ENCODE measurements around the gene MSL3B.

Gene MSL3B

DNA sequence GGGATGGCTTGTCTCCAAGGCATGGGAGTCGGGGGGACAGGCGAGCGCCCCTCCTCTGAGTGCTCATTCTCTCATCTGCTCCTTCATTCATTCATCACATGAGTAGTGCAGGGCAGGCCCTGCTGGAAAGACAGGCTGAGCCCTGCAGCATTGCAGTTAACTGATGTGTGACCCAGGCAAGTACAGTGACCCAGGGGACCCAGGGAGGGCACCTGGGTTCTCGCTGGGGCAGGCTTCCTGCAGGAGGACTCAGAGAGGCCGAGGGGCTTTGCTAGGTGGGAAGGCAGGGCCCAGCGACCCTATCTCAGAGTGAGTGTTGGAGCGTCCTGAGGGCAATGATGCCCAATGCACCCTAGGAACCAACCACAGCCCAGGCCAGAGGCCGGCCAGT is 44.5 kb downstream of the MSL3B start:
- Histone ChIP-seq H3K9me3 (peaks cover 0 to 3% of the 10 kb centered on the region in 2 donors), H3K36me3 (no peaks in the 10 kb centered on the region), H3K27me3 (no peaks in the 10 kb centered on the region), H3K4me1 (no peaks in the 10 kb centered on the region), H3K27ac (no peak overlapping the region), H3K4me3 (no peak overlapping the region)
- peak; percentile 3 for DNase-seq
- 80% methylated on average over 8 of the region's 8 CpGs; no CpG with 5 or more reads in 1 of the 2 donors for WGBS, 2 donors (ENCODE audit: low coverage in 1 of 2)
- in situ Hi-C loops (cut with MboI; ENCODE audit: low pct_ligation_motif_present in 1 of 4, low pct_unique_long_range_greater_than_20kb in 1 of 4, low sequenced_read_pairs in 3 of 4) (no loop called here), intact Hi-C loops (cut with DNase I; ENCODE audit: low total_unique reads) (no loop called here)
- TF ChIP-seq, protein P1, sequence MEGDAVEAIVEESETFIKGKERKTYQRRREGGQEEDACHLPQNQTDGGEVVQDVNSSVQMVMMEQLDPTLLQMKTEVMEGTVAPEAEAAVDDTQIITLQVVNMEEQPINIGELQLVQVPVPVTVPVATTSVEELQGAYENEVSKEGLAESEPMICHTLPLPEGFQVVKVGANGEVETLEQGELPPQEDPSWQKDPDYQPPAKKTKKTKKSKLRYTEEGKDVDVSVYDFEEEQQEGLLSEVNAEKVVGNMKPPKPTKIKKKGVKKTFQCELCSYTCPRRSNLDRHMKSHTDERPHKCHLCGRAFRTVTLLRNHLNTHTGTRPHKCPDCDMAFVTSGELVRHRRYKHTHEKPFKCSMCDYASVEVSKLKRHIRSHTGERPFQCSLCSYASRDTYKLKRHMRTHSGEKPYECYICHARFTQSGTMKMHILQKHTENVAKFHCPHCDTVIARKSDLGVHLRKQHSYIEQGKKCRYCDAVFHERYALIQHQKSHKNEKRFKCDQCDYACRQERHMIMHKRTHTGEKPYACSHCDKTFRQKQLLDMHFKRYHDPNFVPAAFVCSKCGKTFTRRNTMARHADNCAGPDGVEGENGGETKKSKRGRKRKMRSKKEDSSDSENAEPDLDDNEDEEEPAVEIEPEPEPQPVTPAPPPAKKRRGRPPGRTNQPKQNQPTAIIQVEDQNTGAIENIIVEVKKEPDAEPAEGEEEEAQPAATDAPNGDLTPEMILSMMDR (IDR thresholded peaks at IDR 0.05) = no peak
- TF ChIP-seq POLR2AphosphoS5 (IDR thresholded peaks at IDR 0.05) (no peak), EP300 (IDR thresholded peaks at IDR 0.05; ENCODE audit: low read depth) (no peak), POLR2A (IDR thresholded peaks at IDR 0.05) (no peak)

DNA sequence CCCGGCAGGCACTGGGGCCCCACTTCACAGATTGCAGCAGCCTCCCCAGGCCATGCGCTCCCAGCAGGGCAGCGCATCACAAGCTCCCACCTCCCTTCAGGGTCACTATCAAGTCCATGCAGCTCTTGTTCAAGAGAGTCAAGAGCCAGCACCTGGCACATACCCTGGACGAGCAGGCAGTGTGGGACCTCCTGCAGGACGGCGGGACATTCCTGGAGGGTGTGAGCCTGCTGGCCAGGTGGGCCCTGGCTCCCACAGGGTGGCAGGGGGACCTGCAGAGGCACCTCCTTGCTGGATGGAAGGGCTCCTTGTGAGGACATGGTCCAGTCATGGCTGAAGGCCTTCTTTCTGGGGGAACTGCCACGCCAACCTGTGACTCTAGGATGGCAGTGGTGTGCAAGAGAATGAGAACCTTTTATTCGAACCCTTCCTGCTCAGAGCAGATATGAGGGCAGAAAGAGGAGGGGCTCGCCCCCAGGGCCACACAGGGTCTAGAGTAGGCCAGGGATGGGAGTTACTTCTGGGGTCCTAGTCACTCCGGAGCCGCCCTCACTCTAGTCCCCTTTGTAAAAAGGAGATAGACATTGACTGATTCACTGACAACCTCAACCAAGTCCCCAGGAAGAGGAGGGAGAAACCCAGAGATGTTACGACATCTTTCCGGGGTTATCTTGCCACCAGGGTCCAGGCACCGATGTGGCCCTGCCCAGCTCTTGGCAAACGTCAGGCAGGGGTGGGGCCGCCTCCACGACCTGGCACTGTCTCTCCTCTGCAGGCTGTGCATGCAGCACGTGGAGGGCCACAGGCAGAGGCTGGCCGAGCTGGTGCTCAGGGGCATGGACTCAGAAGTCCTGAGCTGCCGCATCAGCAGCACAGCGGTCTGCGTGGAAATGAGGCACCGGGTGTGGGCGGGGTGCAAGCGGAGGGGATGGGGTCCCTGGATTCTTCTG is 45.1 kb downstream of the MSL3B start:
- H3K27ac ChIP-seq = no peak overlapping the region
- intact Hi-C loops (cut with DNase I; ENCODE audit: low total_unique reads) = no loop called here
- TF ChIP-seq, protein P1 (IDR thresholded peaks at IDR 0.05) = no peak
- TF ChIP-seq POLR2AphosphoS5 (IDR thresholded peaks at IDR 0.05) = no peak
- no peak for TF ChIP-seq POLR2A (IDR thresholded peaks at IDR 0.05)
- no peak for TF ChIP-seq EP300 (IDR thresholded peaks at IDR 0.05; ENCODE audit: low read depth)
- DNase-seq = peak; percentile 6
- H3K4me3 ChIP-seq = no peak overlapping the region
- no peaks in the 10 kb centered on the region for H3K27me3 ChIP-seq
- no peaks in the 10 kb centered on the region for H3K36me3 ChIP-seq
- WGBS, 2 donors (ENCODE audit: low coverage in 1 of 2) = 67 to 100% methylated on average over 1 to 16 of the region's 25 CpGs
- no peaks in the 10 kb centered on the region for H3K4me1 ChIP-seq
- in situ Hi-C loops (cut with MboI; ENCODE audit: low pct_ligation_motif_present in 1 of 4, low pct_unique_long_range_greater_than_20kb in 1 of 4, low sequenced_read_pairs in 3 of 4) = no loop called here
- H3K9me3 ChIP-seq = peaks cover 0 to 3% of the 10 kb centered on the region in 2 donors

DNA sequence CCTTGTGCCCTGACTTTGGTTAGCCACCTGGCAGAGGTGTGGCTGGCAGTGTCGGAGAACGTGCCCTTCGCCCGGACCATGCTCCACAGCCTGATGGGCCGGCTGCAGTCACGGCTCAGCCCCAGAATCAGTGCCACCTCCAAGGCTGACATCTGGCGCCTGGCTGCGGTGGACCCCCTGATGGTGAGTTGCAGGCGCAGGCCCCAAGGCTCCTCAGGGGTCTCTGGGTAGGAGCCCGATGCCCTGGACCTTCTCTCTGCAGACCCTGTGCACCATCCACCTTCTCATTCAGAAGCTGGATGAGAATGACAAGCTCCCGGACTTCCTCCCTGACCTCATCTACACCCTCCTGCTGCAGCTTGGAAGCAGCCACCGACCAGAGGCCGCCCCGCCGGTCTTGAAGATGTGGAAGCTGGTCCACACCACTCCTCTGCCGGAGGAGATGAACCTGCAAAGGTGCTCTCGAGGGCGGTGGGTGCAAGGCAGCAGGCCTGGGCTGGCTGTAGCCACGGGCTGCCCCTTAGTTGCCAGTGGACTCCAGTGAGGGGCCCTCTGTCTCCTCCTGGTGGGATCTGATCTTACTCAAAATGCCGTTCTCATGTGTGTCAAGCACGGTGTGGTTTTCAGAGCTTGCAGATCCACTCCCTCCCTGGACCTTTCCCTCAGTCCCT is 46.0 kb downstream of the MSL3B start:
- WGBS, 2 donors (ENCODE audit: low coverage in 1 of 2) = 84% methylated on average over 18 of the region's 21 CpGs; no CpG with 5 or more reads in 1 of the 2 donors
- DNase-seq = peak; percentile 3
- no peak for TF ChIP-seq POLR2A (IDR thresholded peaks at IDR 0.05)
- Histone ChIP-seq H3K27ac (no peak overlapping the region), H3K4me3 (no peak overlapping the region), H3K4me1 (no peaks in the 10 kb centered on the region), H3K36me3 (no peaks in the 10 kb centered on the region), H3K27me3 (no peaks in the 10 kb centered on the region), H3K9me3 (peaks cover 0 to 3% of the 10 kb centered on the region in 2 donors)
- in situ Hi-C loops (cut with MboI; ENCODE audit: low pct_ligation_motif_present in 1 of 4, low pct_unique_long_range_greater_than_20kb in 1 of 4, low sequenced_read_pairs in 3 of 4) = no loop called here
- intact Hi-C loops (cut with DNase I; ENCODE audit: low total_unique reads) = no loop called here

DNA sequence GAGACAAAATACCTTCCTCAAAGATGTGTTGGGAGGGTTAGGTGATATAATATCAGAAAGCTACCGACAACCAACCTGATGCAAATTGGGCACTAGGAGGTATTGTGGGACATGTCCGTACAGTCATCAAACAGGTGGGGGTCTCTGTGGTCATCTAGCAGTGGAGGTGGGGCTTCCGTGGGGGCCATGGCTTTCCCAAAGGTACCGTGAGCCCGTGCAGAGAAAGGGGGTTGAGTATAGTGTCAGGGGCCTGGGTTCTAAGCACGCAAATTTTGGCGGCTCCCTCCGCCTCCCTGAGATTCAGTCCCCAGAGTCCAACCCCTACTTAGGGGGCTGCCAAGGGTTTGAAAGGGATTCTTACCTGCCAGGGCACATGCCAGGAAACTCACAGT is 46.5 kb downstream of the MSL3B start:
- DNase-seq = no peak

More for the DNA sequence above, 46.5 kb downstream of the MSL3B start:
- no peaks in the 10 kb centered on the region for H3K4me1 ChIP-seq
- H3K36me3 ChIP-seq = no peaks in the 10 kb centered on the region
- peaks cover 0 to 3% of the 10 kb centered on the region in 2 donors for H3K9me3 ChIP-seq
- in situ Hi-C loops (cut with MboI; ENCODE audit: low pct_ligation_motif_present in 1 of 4, low pct_unique_long_range_greater_than_20kb in 1 of 4, low sequenced_read_pairs in 3 of 4) (no loop called here), intact Hi-C loops (cut with DNase I; ENCODE audit: low total_unique reads) (no loop called here)
- no peaks in the 10 kb centered on the region for H3K27me3 ChIP-seq
- no peak overlapping the region for H3K27ac ChIP-seq
- no peak for TF ChIP-seq POLR2A (IDR thresholded peaks at IDR 0.05)
- no peak for TF ChIP-seq EP300 (IDR thresholded peaks at IDR 0.05; ENCODE audit: low read depth)
- TF ChIP-seq, protein P1 (IDR thresholded peaks at IDR 0.05) = no peak
- no peak for TF ChIP-seq POLR2AphosphoS5 (IDR thresholded peaks at IDR 0.05)
- no peak overlapping the region for H3K4me3 ChIP-seq
- 83 to 92% methylated on average over 2 to 8 of the region's 8 CpGs for WGBS, 2 donors (ENCODE audit: low coverage in 1 of 2)

All from transverse colon (tissue), 4 donors.